Dedifferentiated amniotic fluid mesenchymal stem cell (primary cell): ENCODE results near the gene METTL25B.
A peak's percentile ranks its signal among the peaks of the same experiment; 100 is the strongest.

Experiments used
- DNase-seq: peaks from one replicate; pipeline ENCODE4 v3.0.0-alpha.2; 2016; ENCODE audit errors: extremely low spot score

Gene METTL25B

GRCh38 chr1:156700736-156701531 is 27.3 kb upstream of the METTL25B start:
- DNase-seq = no peak

GRCh38 chr1:156703336-156703735 is 24.9 kb upstream of the METTL25B start:
- DNase-seq = no peak

- DNase-seq = no peak
Measured at GRCh38 chr1:156703741-156704140, 24.5 kb upstream of the METTL25B start.

GRCh38 chr1:156704166-156704711 is 24.0 kb upstream of the METTL25B start:
- DNase-seq = no peak

- peak; percentile 38 for DNase-seq
Measured at GRCh38 chr1:156704930-156705320, 23.3 kb upstream of the METTL25B start.

- DNase-seq = no peak
Measured at GRCh38 chr1:156705321-156705917, 22.9 kb upstream of the METTL25B start, which contains the start of gene CRABP2. Gene CRABP2 (minus strand): TSS chr1:156705583. CDS start chr1:156705446, 137 bp downstream.

- peak; percentile 45 for DNase-seq
Measured at GRCh38 chr1:156705918-156706656, 22.2 kb upstream of the METTL25B start.

GRCh38 chr1:156706657-156707416 is 21.4 kb upstream of the METTL25B start:
- peak; percentile 52 for DNase-seq

GRCh38 chr1:156707417-156708217 is 20.7 kb upstream of the METTL25B start:
- peak; percentile 75 for DNase-seq

GRCh38 chr1:156708218-156708661 is 20.0 kb upstream of the METTL25B start:
- no peak for DNase-seq

- no peak for DNase-seq
Measured at GRCh38 chr1:156709031-156709430, 19.2 kb upstream of the METTL25B start.

GRCh38 chr1:156709757-156710489 is 18.3 kb upstream of the METTL25B start:
- peak; percentile 90 for DNase-seq

GRCh38 chr1:156711011-156711817 is 17.1 kb upstream of the METTL25B start:
- DNase-seq = no peak

GRCh38 chr1:156712626-156713025 is 15.6 kb upstream of the METTL25B start:
- no peak for DNase-seq

- DNase-seq = no peak
Measured at GRCh38 chr1:156714830-156715229, 13.4 kb upstream of the METTL25B start.

GRCh38 chr1:156717351-156717750 is 10.9 kb upstream of the METTL25B start:
- peak; percentile 4 for DNase-seq

- DNase-seq = no peak
Measured at GRCh38 chr1:156721131-156721530, 7.1 kb upstream of the METTL25B start.

GRCh38 chr1:156721535-156721934 is 6.7 kb upstream of the METTL25B start:
- DNase-seq = no peak

- peak; percentile 82 for DNase-seq
Measured at GRCh38 chr1:156725683-156726280, 2.5 kb upstream of the METTL25B start.
